NOMO-1 treated with DMSO at 0.1 percent for 48 hours (cell line): ENCODE measurements around the gene FOXP1.

Experiments used
- DNase-seq: peaks from one replicate; lab custom pipeline; 2025; ENCODE audit not compliant: unreplicated experiment; lab: John Stamatoyannopoulos, UW

The FOXP1 gene

GRCh38 chr3:71225951-71226564, 357.5 kb downstream of the FOXP1 start:
- no peak for DNase-seq

DNA sequence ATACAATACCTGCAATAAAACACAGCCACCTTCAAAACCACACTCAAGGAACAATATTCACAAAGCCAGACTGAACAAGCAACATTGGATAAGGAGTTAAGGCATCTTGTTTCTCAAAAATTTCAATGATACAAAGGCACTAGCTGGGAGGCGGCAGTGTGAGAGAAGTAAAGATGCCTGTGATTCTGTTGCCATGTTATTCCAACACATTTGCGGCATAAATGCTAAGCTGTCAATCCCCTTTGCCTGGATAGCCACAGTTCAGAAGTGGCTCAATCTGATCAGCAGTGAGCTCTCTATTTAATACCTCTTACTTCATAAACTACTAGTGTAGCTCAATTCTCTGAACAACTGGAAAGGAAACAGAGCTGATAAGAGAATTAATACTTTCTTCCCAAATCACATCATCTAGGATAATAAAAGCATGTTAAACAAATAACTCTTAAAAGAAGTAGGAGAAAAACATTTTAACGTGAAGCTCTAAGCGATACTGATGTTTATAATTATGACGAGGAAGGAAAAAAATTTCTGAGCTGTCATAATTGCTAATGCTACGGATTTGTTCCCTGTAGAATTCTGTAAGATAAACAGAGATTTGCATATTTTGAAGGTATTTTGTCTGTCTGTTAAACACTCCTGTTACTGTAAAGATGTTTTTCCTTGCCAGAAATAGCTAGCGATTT, 358.4 kb downstream of the FOXP1 start:
- no peak for DNase-seq

GRCh38 chr3:71219744-71220638, 363.5 kb downstream of the FOXP1 start:
- no peak for DNase-seq

DNA sequence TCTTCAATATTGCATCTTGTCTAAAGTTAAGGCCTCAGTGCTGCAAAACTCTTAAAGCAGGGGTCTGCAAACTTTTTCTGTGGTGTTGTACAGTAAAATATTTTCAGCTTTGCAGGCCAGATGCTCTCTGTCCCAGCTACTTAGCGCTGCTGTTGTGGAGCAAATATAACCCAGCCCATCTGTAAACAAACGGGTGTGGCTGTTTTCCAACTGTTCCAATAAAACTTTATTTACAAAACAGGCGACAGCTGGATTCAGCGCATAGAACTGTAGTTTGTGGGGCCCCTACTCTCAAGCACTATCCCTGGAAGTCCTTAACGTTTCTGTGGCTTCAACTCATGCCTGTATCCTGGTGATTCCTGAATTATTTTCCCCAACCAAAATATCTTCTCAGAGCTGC, 365.0 kb downstream of the FOXP1 start:
- no peak for DNase-seq

DNA sequence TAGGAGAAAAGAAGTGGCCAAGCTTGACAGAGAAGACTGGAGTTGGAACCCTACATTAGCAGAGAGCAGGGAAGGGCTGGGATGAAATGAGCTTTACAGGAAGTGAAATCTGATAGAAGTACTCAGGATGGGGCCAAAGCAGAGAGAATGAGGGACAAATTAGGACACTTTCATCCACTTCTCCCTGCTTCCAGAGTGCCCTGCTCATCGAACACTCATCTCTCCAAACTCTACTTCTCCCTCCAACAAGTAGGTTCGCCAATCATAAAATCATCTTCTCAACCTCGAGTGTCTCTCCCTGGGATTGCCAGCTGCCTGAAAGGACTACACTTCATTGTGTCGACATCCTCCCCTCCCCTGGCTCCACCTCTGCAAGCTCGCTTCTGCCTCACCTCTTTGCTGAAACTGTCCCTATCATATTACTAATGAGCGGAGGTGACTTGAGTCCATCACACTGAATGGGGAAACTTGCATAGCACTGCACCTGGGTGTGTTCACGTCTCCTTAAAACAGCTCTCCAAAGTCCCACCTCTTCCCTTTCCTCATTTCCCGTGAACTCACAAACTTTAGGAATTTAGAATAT, 365.8 kb downstream of the FOXP1 start:
- no peak for DNase-seq

- no peak for DNase-seq
These were observed 368.2 kb downstream of the FOXP1 start for GRCh38 chr3:71215351-71215750.

GRCh38 chr3:71214797-71215196, 368.7 kb downstream of the FOXP1 start:
- DNase-seq = no peak

DNA sequence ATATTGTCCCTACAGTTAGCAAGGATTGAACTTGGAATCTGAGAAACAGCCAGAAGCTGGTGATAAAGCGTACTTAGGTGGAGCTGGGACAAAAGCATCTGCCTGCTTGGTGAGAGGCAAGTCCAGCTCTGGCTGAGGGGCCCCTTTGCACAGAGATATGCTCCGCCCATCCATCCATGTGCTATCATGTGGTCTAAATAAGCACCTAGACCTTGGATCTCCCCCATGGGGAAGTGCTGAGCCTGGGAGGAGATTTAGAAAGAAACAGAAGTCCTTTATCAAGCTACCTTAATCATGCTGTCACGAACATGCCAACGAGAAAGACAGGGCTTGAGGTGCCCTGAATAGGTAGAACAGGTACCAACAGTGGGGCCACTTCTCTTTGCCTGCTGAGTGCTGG, 369.5 kb downstream of the FOXP1 start:
- no peak for DNase-seq

DNA sequence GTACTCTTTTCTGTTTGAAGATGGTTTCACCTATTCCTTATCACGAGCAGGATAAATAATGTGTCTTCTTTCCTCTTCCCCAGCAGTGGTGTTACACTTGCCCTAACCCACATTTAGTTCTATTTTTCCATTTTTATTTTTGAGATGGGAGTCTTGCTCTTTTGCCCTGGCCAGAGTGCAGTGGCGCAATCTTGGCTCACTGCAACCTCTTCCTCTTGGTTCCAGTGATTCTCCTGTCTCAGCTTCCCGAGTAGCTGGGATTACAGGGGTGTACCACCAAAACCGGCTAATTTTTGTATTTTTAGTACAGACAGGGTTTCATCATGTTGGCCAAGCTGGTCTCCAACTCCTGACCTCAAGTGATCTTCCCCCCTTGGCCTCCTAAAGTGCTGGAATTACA, 372.4 kb downstream of the FOXP1 start:
- no peak for DNase-seq

GRCh38 chr3:71210257-71211007, 373.1 kb downstream of the FOXP1 start:
- DNase-seq = peak; percentile 72

- peak; percentile 33 for DNase-seq
These were observed 375.1 kb downstream of the FOXP1 start for GRCh38 chr3:71208211-71209095.

DNA sequence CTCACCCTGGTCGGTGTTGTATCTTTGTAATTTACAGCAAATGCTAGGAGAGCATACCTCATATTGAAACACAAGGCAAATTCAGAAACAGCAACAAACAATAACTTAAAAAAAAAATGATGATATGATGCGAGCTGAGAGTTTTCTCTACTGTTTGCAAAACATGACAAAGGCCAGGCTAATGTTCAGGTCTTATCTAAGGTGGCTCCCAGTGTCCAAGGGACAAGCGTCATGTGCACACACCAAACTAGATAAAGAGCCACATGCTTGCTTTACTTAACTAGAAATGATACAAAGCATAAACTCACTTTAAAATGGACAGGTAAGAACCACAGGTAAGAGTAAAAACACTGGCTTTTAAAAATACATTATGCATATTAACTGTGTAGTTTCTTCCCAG, 375.9 kb downstream of the FOXP1 start:
- DNase-seq = no peak

- DNase-seq = no peak
These were observed 377.0 kb downstream of the FOXP1 start for GRCh38 chr3:71206305-71207165.

DNA sequence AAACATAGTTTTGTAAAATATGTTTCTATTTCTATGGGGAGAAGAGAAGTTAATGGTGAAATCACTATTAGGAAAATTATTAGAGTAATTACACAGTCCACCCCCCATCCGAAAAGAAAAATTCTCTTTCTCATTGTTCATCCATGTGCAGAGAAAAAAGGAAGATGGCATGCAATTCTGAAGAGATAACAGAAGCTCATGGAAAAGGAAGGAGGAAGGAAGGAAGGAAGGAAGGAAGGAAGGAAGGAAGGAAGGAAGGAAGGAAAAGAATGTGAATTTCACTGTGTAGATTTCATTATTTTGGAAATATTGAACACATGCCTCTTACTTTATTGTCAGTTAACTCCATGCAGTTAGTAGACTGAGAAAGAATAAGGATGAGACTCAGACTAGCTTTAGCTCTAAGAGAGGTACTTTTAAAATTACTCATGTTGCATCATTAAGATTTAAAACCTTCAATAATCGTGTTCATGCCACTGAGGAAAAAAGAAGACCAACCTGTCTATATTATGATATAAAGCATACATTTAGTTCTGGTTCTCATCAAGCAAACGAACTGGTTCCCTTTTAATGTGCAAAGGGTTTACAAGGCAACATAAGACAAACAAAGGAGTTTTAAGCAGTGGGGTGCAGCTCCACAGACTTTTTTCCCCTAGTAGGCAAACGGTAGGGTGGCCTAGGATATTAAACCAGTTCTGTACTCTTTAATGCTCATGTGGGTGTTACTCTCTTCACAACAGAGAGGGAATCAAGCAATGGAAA, 379.6 kb downstream of the FOXP1 start:
- DNase-seq = no peak

GRCh38 chr3:71202848-71203533, 380.5 kb downstream of the FOXP1 start:
- DNase-seq = no peak

DNA sequence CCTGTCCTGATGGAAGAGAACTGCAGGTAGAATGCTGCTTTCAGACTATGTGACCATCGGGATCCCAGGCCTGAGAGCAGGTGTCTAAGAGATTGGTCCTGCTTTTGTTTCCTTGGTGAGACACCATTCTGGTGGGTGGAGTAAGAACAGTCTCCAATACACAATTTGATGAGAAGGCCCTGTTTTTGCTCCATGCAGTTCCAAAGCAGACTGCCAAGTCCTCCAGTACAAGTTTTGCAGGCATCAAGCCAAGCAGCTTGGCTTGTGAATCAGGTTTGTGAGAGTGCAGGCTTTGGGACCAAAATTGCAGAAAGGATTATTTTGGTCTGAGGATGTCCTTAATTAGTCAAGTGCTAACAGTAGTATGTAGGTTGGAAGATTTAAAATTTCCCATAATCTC, 381.6 kb downstream of the FOXP1 start:
- no peak for DNase-seq

GRCh38 chr3:71197841-71198565, 385.5 kb downstream of the FOXP1 start:
- DNase-seq = no peak
